ENCODE measurements around the gene BCR. TPM values are rescaled to one million over a fixed set of nuclear protein-coding genes. Genes with fewer than 3 reads are reported as not detected.

The BCR gene
- total RNA-seq, 4 donors from 2014 or later, result 70.5 to 102 (median 84.1) TPM

GRCh38 chr22:23176645-23177027, 3.7 kb upstream of the BCR start:
- H3K4me3 ChIP-seq (ENCODE audit: low read depth, poor library complexity, severe bottlenecking), result no peak overlapping the region
- no peak for TF ChIP-seq CTCF (IDR thresholded peaks at IDR 0.05)
- no peak for TF ChIP-seq POLR2A (IDR thresholded peaks at IDR 0.05)
- 92 to 98% methylated on average over 9 of the region's 9 CpGs for WGBS, 2 donors
- no peak for DNase-seq (ENCODE audit: low spot score in 2 of 2)
- intact Hi-C loops (cut with DNase I; ENCODE audit: low total_unique reads), result loop anchor here (5.0 kb wide), 1 partner anchor 206 kb away; no protein-coding TSS in a partner anchor

GRCh38 chr22:23177197-23177596, 3.1 kb upstream of the BCR start:
- DNase-seq (ENCODE audit: low spot score in 2 of 2), result no peak
- WGBS, 2 donors, result 88 to 89% methylated on average over 4 of the region's 4 CpGs
- no peak for TF ChIP-seq CTCF (IDR thresholded peaks at IDR 0.05)
- H3K4me3 ChIP-seq (ENCODE audit: low read depth, poor library complexity, severe bottlenecking), result no peak overlapping the region
- intact Hi-C loops (cut with DNase I; ENCODE audit: low total_unique reads), result loop anchor here (5.0 kb wide), 1 partner anchor 205 kb away; no protein-coding TSS in a partner anchor

GRCh38 chr22:23178512-23179254, 1.6 kb upstream of the BCR start:
- intact Hi-C loops (cut with DNase I; ENCODE audit: low total_unique reads), result loop anchor here (2.0 to 5.0 kb wide), 2 partner anchors 104 to 204 kb away; no protein-coding TSS in a partner anchor
- TF ChIP-seq CTCF (IDR thresholded peaks at IDR 0.05) (peak in 1 of 3 donors; percentile 91), POLR2A (IDR thresholded peaks at IDR 0.05) (no peak)
- no peak overlapping the region for H3K4me3 ChIP-seq (ENCODE audit: low read depth, poor library complexity, severe bottlenecking)
- peak; percentile 37 to 92 for DNase-seq (ENCODE audit: low spot score in 2 of 2)
- WGBS, 2 donors, result 24 to 28% methylated on average over 9 of the region's 9 CpGs

- peak overlapping the region; percentile 42 for H3K4me3 ChIP-seq (ENCODE audit: low read depth, poor library complexity, severe bottlenecking)
- TF ChIP-seq POLR2A (IDR thresholded peaks at IDR 0.05) (no peak), CTCF (IDR thresholded peaks at IDR 0.05) (no peak)
- intact Hi-C loops (cut with DNase I; ENCODE audit: low total_unique reads), result loop anchor here (2.0 to 5.0 kb wide), 2 partner anchors 103 to 203 kb away; no protein-coding TSS in a partner anchor
- no peak for DNase-seq (ENCODE audit: low spot score in 2 of 2)
- WGBS, 2 donors, result 25 to 29% methylated on average over 23 to 25 of the region's 25 CpGs
Observed at GRCh38 chr22:23179381-23180299, 669 bp upstream of the BCR start.

GRCh38 chr22:23180893-23181720, 798 bp downstream of the BCR start:
- DNase-seq (ENCODE audit: low spot score in 2 of 2), result no peak
- peak overlapping the region; percentile 81 for H3K4me3 ChIP-seq (ENCODE audit: low read depth, poor library complexity, severe bottlenecking)
- intact Hi-C loops (cut with DNase I; ENCODE audit: low total_unique reads), result no loop called here
- 10 to 58% methylated on average over 20 to 52 of the region's 112 CpGs for WGBS, 2 donors
- TF ChIP-seq POLR2A (IDR thresholded peaks at IDR 0.05) (no peak), CTCF (IDR thresholded peaks at IDR 0.05) (no peak)
